CD4-positive, alpha-beta T cell treated with Interleukin-17A for 1 hour (primary cell): ENCODE measurements around the gene NDUFS5.
A peak's percentile ranks its signal among the peaks of the same experiment; 100 is the strongest.
"Not testable (repeated sequence)": the region's sequence is repeated elsewhere in the genome, so short reads cannot be mapped to it uniquely, and the experiment has no call there.

Experiments used
- DNase-seq: peaks from one replicate; pipeline ENCODE4 v3.0.0-alpha.2; 2020

Gene NDUFS5

DNA sequence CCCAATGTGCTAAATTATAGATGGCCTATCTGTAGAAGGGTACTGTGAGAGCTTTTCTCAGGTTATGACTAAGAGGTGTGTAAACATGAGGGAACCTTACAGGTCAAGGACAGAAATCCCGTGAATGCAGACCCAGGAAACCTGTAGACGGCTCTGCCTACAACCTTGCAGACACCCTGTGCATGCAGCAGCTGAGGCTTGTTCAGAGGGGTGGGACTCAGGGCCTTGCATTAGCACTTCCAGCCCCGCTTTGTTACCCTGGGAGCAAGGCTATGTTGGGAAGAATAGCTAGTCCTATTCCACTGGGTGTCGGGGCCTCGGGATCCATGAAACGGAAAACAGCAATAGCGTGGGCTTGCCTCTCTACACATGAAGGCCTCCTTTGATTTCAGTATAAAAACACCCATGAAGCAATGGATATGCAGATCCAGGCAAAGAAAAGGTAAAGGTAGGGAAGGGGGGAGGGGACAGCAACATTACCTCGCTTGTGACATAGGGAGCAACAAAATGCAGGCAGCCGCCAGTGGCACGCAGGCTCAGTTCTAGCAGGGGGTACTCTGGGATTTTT lies 9.5 kb upstream of the NDUFS5 start:
- DNase-seq = no peak

DNA sequence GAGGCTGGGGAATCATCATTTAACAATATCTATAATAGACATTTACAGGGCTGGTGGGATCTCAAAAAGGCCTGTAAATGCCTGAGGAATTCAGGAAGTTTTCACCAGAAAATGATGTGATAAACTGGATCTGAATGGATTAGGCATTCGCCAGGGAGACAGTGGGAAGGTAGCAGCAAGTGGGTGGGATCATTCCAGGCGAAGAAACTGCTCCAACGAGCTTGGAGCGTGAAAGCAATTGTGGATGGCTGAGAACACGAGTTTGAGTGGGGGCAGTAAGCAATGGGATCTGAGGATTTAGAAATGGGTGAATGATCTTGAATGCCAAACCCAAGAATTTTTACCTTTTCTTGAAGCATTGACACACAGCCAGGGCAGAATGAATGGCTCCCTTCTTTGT lies 8.9 kb upstream of the NDUFS5 start:
- DNase-seq = no peak

DNA sequence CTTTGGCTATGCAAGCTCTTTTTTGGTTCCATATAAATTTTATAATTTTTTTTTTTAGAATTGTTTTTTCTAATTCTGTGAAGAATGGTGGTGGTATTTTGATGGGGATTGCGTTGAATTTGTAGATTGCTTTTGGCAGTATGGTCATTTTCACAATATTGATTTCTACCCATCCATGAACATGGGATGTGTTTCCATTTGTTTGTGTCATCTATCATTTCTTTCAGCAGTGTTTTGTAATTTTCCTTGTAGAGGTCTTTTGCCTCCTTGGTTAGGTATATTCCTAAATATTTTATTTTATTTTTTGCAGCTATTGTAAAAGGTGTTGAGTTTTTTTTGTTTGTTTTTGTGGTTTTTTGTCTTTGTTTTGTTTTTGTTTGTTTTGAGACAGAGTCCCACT lies 5.7 kb upstream of the NDUFS5 start:
- not testable (repeated sequence) for DNase-seq

DNA sequence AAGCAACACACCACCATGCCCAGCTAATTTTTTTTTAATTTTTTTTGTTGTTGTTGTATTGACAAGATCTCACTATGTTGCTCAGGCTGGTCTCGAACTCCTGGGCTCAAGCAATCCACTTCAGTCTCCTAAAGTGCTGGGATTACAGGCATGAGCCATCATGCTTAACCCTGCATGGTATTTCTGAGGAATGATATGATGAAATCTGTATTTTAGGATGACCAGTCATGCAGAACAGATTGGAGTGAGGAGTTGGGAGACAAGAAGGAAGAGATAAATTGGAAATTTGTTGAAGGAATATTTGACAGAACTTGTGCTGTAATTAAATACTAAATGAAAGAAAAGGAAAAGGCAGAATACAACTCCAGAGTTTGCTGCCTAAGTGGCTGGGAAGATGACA lies 4.7 kb upstream of the NDUFS5 start:
- no peak for DNase-seq

DNA sequence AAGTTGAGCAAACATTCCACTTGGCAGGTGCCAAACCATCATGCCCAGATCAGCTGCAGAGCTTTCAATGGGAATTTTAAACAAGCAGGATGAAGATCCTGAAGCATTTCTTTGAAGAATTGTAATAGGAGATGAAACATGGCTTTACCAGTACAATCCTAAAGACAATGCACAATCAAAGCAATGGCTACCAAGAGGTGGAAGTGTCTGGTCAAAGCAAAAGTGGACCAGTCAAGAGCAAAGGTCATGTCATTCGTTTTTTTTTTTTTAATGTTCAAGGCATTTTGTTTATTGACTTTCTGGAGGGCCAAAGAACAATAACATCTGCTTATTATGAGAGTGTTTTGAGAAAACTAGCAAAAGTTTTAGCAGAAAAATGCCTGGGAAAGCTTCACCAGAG lies 3.0 kb upstream of the NDUFS5 start:
- DNase-seq = no peak

DNA sequence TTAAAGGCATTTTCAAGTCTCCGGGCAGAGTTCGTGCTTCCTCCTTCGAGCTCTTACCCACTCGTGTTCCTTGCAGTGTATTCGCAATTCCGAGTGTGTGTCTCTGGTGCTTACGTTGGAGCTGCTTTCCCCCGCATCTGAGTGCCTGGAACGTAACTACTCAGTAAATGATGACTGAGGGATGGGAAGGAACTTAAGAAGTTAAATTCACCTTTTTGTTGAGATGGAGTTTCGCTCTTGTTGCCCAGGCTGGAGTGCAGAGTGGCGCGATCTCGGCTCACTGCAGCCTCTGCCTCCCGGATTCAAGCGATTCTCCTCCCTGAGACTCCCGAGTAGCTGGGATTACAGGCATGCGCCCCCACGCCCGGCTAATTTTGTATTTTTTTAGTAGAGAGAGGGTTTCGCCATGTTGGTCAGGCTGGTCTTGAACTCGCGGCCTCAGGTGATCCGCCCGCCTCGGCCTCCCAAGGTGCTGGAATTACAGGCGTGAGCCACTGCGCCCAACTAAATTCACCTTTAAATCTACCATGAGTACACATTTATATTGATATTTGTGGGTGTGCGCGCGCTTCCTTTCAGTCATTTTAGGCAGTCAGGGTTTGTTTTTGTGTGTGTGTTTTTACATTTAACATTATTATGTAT lies 837 bp downstream of the NDUFS5 start:
- DNase-seq = no peak

DNA sequence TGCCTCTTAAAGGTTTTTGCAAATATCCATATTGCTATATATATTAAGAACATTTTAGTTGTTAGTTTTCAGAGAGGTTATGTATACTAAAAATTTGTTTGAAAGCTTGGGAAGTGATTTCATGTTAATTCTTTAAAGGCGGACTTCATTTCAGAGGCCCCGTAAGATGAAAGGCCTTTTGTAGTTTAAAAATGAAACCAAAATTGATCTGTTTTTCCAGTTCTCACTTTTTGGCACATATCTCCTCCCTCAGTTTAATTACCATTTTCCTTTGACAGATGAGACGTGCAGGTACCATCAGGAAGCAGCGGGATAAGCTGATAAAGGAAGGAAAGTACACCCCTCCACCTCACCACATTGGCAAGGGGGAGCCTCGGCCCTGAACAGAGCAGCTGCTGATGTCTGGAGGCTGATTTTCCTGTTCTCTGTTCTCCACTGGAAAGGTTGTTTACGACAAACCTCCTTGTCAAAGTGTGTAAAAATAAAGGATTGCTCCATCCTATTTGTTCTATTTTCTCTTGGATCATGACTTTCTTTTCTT lies 8.0 kb downstream of the NDUFS5 start:
- DNase-seq = peak; percentile 34

DNA sequence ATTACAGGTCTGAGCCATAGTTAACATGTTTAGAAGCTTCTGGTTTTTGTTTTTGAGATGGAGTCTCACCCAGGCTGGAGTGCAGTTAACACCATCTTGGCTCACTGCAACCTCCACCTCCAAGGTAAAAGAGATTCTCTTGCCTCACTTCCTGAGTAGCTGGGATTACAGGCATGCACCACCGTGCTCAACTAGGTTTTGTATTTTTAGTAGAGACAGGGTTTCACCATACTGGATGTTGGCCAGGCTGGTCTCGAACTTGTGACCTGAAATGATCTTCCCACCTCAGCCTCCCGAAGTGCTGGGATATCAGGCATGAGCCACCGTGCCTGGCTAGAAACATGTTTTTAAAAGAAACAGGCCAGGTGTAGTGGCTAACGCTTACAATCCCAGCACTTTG lies 10.5 kb downstream of the NDUFS5 start:
- no peak for DNase-seq

DNA sequence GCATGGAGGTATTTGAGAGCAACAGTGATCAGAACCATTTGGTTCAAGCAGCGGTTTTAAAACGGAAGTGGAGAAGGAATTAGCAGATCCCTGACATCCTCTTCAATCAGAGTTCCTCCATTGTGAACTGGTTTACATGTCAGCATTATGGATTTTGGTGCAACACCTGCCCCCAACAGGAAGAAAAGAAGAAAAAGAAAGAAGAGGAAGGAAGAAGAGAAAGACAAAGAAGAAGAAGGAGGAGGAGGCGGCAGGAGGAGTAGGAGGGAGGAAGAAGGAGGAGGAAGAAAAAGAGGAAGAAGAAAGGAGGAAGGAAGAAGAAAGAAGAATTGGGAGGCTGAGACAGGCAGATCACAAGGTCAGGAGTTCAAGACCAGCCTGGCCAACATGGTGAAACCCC lies 17.4 kb downstream of the NDUFS5 start:
- no peak for DNase-seq

DNA sequence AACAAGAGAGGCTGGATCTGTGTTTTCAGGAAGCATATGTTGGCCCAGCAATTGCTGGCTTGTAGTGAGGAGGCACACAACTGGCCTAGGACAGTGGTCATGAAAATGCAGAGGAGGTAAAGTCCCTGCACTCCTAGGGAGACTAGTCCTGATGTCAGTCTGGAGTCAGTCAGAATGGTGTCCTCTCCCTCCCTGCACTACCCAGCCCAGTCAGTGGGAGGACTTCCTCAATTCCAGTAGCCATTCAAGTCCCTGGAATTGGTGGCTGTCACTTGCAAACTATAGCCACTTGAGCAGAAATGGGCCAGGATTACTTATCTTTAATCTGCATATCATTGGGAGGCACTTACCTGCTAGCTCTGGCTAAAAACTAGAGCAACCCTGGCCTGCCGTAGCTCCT lies 18.6 kb downstream of the NDUFS5 start:
- no peak for DNase-seq

DNA sequence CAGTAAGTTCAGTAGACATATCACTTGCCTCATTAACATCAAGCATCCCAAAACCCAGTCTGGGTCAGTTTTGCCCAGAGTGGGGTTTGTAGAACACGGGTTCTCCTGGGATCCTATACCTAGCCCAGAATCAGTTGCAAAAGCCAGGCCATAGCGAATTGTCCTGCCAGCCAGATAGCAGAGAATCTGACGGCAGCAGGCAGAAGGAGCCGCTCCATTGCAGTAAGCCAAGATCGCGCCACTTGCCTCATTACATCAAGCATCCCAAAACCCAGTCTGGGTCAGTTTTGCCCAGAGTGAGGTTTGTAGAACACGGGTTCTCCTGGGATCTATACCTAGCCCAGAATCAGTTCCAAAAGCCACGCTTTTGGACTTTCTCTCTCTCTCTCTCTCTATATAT lies 19.1 kb downstream of the NDUFS5 start:
- no peak for DNase-seq

DNA sequence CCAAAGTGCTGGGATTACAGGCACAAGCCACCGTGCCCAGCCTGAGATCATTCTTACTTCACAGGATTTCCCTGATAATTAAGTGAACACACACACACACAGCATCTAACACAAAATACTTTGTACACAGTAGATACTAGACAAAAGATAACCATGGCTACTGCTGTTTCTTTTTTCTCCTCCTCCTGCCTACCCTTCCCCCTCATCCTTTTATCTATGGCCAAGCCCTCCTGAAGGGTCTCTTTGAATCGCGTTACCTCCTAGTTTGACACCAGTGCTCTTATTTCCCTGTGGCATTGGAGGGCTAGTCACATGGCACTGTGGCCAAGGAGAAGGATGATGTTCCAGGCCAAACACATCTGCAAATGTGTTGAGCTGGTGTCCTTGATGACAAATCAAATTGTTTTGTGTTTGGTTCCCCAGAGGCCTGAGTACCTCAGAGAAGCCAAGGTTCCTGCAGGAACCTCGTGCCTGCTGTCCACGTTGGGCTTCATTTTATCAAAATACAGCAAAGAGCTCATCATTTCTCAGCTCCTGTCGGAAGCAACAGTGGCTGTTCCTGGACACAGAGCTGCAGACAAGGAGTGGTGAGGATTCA lies 20.6 kb downstream of the NDUFS5 start:
- DNase-seq = no peak

DNA sequence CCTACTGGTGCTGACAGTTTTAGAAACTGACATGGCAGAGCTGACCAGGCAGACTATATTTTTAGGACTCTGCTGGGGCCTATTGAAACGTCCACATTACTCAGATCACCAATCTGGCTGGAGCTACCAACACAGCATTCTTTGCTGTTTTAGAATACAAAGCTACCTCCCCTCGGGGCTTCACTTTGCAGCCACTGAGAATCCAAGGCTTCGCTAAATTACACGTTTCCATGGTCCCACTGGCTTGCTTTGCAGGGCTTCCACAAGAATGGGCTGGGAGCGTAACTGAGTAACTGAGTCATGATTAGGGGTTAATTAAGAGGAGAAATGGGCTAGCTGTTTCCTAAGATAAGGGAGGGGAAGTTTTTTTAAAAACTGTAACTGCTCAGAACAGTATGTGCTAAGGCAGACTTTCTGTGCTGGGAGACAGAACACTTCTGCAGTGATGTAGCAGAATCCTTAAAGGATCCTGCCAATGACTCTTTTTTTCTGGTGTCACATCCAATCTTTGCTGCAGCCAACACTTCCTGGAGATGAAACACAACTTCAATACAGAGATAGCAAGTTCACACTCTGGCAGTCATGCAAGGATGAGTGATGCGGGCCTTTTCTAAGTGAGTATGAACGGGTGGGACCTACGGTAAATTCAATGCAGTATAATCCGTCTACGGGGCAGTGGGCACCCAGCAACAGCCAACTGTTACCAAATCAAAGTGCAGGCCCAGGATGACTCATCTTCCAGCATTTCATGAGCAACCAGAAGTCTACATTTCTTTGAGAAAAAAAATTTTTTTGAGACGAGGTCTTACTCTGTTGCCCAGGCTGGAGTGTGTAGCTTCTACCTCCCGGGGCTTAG lies 21.5 kb downstream of the NDUFS5 start:
- DNase-seq = no peak

DNA sequence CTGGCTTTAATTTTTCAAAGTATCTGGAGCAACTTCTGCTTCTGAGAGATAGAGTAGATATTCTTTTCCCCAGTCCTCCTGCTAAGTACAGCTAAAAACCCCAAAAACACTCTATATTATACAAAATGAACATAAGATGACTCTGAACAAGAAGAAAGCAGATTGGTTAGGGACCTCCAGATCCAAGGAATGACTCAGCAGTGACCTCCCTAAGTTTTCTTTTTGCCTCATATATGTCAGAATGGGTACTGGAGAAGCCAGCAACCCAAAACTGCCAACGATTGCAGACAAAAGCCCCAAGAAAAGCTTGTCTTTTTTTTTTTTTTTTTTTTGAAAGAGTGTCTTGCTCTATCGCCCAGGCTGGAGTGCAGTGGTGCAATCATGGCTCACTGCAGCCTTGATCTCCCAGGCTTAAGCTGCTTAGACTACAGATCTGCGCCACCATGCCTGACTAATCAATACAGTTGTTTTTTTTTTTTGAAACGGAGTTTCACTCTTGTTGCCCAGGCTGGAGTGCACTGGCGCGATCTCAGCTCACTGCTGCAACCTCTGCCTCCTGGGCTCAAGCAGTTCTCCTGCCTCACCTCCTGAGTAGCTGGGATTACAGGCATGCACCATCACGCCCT lies 22.7 kb downstream of the NDUFS5 start:
- DNase-seq = no peak

DNA sequence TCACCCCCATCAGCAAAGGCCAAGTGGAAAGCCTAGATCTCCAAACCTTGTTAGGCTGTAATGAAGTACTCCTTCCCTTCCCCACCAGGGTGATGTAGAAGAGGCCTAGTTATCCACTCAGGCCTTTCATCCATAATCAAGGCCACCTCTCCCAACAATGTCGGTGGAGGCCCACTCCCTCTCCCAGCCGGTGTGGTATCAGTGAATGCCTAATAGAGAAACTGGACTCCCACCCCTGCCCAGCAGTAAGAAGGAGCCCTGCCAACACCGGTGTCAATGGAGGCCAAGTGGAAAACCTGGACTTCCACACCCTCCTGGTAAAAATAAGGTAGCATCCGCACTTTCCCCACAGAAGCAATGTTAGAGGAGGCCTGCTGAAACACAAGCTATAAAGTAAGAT lies 23.9 kb downstream of the NDUFS5 start:
- DNase-seq = no peak

DNA sequence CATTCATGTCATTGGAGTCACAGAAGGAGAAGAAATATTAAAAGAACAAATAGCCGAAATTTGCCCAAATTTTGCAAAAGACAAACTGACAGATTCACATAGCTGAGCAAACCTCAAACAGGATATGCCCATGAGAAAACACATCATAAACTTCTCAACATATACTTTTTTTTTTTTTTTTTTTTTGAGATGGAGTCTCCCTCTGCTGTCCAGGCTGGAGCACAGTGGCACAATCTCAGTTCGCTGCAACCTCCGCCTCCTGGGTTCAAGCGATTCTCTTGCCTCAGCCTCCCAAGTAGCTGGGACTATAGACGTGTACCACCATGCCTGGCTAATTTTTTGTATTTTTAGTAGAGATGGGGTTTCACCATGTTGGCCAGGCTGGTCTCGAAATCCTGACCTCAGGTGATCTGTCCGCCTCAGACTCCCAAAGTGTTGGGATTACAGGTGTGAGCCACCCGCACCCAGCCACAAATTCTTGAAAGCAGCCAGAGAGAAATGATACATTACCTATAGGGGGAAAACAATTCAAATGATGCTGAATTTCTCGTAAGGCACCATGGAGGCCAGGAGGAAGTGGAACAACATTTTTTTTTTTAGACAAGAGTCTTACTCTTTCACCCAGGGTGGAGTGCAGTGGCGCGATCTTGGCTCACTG lies 25.2 kb downstream of the NDUFS5 start:
- DNase-seq = not testable (repeated sequence)

DNA sequence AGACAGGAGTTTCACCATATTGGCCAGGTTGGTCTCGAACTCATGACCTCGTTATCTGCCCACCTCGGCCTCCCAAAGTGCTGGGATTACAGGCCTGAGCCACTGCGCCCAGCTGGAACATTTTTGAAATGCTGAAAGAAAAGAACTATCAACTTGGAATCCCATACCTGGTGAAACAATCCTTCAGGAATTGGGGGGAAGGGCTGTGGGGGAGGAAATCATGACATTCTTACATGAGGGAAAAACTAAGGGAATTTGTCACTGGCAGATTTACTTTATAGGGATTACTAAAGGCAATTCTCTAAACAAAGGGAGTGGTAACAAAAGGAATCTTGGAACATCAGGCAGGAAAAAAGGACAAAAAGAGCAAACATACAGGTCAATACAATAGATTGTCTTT lies 25.8 kb downstream of the NDUFS5 start:
- DNase-seq = no peak

DNA sequence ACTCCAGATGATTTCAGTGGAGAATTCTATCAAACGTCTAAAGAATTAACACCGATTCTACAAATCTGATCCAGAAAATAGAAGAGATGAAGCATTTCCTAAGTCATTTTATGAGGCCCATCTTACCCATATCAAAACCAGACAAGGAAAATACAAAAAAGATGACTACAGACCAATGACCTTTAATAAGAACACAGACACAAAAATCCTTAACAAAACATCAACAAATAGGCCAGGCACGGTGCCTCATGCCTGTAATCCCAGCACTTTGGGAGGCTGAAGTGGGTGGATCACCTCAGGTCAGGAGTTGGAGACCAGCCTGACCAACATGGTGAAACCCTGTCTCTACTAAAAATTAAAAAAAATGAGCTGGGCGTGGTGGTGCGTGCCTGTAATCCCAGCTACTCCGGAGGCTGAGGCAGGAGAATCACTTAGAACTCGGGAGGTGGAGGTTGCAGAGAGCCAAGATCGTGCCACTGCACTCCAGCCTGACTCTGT lies 29.1 kb downstream of the NDUFS5 start:
- not testable (repeated sequence) for DNase-seq

DNA sequence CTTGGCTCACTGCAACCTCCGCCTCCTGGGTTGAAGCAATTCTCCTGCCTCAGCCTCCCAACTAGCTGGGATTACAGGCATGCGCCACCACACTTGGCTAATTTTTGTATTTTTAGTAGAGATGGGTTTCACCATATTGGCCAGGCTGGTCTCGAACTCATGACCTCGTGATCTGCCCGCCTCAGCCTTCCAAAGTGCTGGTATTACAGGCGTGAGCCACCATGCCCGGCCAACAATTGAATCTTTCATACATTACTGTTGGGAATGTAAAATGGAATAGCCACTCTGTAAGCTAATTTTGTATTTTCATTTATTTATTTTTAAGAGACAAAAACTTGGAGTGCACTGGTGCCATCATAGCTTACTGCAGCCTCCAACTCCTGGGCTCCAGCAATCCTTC lies 35.4 kb downstream of the NDUFS5 start:
- DNase-seq = not testable (repeated sequence)

DNA sequence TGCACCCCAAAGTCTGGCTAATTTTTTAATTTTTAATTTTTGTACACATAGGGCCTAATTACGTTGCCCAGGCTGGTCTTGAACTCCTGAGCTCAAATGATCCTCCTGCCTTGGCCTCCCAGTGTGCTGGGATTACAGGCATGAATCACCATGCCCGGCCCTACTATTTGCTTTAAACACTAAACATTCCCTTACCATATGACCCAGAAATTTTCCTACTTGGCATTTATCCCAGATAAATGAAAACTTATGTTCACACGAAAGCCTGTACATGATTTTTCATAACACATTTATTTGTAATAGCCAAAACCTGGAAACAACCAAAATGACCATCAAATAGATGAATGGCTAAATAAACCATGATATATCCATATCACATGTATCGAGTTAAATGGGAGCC lies 35.8 kb downstream of the NDUFS5 start:
- no peak for DNase-seq

DNA sequence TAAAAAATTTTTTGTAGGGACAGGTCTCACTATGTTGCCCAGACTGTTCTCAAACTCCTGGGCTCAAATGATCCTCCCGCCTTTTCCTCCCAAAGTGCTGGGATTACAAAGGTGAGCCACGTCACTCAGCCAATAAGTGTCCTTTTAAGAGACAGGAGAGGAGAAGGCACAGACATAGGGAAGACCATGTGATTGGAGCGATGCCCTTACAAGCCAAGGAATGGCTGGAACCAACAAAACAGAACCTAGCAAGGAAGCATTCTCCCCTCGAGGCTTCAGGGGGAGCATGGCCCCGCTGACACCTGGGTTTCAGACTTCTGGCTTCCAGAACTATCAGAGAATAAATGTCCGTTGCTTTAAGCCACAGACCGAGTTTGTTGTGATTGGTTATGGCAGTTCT lies 37.0 kb downstream of the NDUFS5 start:
- no peak for DNase-seq

DNA sequence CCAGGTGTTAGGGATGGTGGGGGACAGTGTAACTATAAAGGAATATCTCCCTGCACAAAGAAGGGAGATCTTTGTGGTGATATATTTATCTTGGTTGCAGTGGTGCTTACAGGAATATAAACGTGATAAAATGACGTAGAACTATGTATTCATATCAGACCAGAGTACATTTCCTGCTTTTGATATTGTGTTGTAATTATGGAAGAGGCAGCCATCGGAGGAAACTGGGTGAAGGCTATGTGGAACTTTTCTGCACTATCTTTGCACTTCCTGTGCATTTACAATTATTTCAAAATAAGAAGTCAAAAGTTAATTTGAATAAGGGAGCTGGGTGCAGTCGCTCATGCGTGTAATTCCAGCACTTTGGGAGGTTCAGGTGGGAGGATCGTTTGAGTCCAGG lies 37.6 kb downstream of the NDUFS5 start:
- no peak for DNase-seq
